Renal cortical epithelial cell (primary cell): Measurements from ENCODE around the gene KRTAP5-3. TPM values are rescaled to one million over a fixed set of nuclear protein-coding genes. Genes with fewer than 3 reads are reported as not detected.
A peak's percentile ranks its signal among the peaks of the same experiment; 100 is the strongest.

Experiments
- DNase-seq: peaks from one replicate; pipeline ENCODE4 v3.0.0-alpha.2; 2011; ENCODE audit warnings: low read depth
- total RNA-seq: library from RNA; depleted of rRNA; stranded (reverse); fragments of >200 nt; gene quantifications from 2 replicates; pipeline ENCODE4 v1.2.3, GENCODE V29; 2014

The KRTAP5-3 gene
- total RNA-seq, 1 donor from 2014 or later: not detected

DNA sequence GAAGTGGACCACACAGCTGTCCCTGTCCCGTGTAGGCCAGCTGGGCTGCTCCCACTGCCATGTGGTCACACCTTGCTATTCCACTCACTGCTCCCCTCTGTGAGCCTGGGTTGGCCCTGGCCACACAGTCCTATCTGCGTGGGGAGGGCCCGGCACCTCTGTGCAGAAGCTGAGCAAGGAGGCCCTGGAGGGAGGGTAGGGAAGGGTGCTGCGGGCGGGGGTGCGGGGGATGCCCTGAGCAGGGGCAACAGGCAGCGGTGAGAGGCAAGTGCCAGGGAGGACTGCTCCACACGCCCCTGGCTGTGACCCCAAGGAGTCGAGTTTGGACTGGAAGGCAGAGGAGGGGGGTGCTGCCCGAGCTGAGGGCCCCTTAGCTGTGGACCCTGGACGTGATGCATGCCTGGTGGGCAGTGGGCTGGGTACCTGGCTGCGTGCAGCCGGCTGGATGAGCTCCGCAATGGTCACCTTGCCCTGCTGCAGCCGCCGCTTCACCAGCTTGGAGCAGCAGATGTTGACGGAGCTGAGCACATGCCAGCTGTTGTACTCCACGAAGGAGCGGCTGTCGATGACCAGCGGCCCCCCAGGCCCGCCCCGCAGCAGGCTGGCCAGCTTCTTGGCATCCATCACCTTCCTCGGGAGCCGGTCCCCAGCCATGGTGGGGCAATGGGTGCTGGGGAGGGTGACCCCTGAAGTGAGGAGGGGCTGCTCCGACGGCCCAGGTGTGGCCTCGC lies 42.9 kb downstream of the KRTAP5-3 start:
- DNase-seq: no peak

DNA sequence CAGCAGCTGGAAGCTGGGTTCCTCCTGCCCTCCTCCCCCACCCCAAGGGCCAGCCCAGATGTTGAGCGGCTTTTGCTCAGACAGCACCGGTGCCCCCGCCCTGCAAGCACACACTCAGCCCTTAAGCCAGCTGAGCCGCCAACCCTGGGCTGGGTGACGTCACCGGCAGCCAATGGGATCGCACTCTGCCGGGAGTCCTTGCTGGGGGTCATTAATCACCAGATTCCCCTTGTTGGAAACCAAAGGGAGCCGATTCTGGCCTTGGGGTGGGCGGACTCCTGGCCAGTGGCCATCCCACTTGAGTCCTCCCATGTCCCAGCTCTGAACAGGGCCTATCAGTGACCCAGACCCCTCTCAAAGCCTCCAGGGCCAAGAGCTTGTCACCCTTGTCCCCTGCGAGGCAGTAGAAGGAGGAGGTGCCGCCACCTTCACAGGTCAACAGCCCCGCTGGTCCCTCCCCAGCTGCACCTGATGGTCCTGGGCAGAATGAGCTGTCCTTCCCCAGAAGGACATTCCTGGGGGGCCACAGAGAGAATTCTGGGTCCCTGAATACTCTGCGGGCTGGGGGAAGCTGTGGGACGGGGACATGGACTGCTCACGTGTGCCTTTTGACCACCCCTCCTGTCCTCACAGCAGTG lies 43.6 kb downstream of the KRTAP5-3 start:
- DNase-seq: peak; percentile 75

DNA sequence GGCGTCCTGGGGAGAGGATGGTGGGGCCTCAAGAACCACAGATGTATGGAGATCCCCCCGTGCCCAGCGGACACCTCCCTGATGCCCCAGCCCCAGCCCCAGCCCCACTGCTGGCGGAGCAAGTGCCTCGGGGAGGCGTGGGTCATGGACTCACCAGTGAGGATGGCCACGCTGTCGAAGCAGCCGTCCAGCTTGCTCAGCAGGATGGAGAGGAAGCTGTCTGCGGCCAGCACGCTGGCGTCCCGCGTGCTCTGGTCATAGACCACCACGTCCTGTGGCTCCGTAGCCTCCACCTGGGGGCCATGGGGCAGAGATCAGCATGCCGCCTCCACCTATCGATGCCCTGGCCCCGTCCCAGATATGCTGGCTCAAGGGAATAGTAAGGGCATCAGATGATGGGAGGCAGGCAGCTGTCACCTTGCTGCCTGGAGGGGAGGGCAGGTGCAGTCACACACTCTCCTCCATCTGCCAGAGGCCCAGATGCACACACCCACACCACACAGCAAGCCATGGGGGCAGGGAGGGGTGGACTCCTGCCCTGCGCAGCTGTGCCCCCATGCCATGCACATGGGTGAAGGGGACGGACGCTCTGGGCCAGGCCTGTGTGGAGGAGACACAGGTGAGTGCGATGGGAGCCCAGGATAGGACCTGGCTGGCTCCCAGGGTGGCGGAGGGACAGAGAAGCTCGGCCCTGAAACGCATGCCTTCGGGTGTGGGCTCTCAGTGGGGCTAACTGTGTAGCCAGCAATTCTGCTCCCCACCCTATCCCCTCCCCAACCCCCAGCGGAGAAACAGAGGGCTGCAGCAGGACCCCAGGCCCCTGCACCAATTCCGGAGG lies 44.3 kb downstream of the KRTAP5-3 start:
- DNase-seq: no peak

DNA sequence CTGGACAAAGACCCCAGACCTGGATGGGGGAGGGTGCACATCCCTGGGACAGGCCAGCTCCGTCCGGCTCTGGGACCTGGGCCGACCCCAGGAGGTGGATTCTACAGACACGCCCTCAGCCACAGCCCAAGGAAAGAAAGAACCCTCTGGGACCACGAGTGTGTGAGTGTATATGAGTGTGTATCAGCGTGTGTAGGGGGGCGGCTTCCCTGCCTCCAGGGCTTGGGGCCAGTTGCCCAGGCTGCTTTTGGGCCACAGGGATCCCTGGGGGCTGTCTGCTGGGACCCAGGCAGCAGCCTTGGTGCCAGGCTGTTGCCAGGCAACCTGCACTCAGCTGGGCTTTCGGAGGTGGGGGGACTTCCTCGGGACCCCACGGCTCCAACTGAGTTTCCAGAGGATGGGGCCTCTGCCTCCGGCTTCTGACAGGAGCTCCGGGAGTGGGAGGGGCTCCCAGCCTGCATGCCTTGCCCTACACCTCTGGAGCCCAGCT lies 45.1 kb downstream of the KRTAP5-3 start:
- no peak for DNase-seq

DNA sequence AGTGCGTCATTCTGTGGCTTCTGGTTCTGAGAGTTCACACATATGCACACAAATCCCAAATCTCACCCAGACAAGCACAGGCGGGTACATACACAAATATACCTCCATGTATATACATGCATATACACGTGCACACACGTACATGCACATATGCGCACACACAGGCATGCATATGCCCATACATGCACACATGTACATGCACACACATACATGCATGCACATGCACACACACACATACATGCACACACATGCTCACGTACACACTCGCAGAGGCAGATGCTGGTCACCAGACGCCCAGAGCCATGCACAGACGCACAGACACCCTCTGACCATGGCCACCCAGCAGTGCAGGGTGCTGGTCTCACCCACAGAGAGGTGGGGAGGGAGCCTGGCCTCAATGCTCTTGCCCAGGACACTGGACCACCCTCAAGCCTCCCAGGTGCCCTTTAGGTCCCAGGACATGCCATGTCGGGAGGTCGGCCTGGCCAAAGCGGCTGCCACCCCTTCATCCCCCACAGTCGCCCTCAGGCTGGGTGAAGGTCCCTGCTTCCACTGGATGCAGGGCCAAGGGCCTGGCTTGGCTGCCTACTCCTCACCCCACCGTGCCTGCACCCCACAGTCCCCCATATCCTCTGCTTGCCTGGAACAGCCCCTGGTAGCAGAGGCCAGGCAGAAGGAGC lies 45.7 kb downstream of the KRTAP5-3 start:
- no peak for DNase-seq

DNA sequence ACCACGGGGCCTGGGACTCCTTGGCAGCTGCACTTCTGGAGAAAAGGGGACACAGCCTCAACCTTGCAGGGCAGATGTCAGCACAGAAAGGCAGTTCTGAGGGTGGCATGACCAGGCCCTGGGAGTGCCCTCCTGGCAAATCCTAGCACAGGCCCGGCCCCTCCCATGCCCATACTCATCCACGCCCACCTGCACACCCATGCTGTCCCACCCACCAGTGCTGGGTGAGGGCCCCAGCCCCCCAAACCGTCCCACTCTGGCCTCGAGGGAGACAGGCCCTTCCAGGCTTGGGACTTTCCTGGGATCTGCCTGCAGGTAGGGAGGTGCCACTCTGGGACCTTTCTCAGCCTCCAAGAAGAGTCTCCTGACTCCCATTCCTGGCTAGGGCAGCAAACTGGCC lies 46.3 kb downstream of the KRTAP5-3 start:
- DNase-seq: no peak

DNA sequence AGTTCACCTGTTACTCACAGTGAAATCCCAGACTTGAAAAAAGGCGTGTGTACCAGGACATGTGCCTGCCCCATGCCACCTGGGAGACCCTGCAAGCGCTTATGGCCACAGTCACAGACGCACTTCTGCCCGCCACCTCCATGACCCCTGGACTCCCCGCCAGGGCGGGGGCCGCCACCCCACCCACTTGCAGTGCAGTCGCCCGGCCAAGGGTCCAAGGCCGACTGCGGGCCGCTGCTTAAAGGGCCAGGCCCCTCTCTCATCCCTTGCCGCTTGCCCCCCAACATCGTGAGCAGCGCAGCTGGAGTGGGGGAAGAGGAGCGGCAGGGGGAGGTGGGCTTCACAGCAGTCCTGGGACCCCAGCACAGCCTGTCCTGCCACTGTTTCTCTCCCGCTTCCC lies 47.0 kb downstream of the KRTAP5-3 start:
- DNase-seq: no peak

DNA sequence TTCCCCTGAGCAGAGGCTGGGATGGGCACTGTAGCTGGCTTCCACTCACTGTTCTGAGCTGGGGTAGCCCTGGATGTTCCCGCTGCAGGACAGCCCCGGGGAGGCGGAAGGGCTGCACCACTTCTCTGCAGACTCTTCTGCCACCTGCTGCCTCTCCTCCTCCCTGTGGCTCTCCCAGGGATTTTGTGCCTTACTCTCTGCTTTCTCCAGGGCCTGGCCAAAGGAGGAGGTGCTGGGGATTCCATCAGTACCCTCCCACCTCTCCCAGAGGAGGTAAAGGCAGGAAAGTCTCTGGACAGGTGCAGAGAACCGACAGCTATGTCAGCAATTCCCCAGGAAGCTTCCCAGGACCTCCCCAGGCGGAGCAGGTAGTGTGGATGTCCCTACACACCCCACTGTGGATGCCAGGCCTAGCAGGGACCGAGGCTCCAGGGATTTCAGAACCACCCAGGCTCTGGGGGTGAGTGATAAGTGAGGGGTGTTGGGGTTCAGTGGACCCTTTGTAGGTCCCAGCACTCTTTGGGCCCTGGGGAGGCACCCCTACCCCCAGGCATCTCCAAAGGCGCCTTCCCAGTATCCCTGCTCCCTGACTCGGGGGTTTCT lies 47.5 kb downstream of the KRTAP5-3 start:
- DNase-seq: no peak

DNA sequence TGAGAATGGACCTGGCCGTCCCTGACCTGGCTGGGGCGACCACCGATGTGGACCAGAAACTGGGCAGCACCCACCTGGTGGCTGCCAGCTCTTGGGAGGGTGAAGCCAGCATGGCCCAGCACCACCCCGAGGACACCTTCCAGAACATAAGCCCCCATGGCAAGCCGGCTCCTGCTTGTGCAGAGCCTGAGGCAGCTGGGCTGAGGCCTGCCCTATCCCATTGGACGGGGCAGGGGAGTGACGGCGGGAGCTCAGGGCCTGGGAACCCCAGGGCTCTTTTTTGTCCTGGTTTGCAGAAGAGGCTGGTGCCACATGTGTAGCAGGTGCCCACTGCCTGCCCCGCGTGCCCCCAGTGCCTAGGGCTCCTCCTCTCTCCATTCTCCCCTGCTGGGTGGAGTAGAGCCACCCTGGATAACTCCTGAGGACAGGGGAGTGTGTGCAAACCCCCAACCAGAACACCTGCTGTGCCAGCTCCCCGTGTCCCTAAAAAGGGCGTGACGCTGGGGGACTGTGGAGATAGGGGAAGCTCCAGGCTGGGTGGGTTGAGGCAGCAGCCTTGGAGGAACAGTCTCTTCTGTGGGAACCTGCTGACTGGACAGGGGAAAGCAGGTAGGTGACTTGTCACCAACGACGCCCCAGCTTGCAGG lies 48.1 kb downstream of the KRTAP5-3 start:
- DNase-seq: no peak

DNA sequence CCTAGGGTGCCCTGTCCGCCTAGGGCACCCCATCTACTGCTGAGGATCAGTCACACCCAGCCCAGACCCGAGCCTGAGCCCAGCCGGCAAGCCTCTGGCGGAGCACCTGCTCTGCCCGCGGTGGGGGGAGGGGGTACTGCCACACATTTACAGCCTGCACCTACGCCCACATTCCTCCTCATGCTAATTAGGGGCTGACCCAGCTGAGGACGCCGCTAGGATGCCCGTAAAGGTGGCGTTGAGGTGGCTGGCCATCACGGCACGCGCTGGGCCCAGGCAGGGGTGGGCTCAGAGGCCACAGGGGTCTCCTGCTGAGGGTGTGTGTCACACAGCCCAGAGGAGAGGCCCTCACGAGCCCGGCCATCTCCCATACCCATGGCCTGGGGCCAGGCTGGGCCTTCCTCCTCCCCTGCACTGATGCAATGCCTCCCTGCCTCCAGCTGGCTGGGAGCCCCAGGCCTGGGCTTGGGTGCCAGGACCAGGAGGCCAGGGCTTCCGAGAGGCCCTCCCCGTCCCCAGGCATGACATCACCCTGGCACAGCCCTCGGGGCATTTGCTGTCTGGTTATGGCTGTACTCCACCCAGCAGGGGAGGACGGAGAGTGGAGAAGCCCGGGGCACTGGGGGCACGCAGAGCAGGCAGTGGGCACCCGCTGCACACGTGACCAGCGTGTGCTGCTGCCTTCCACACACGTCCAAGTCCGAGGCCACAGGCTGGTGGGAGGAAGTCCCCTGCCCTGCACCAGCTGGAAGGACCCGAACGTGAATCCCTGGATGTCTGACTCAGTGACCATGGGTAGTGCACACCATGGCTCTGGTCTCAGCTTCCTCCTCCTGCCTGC lies 48.9 kb downstream of the KRTAP5-3 start:
- peak; percentile 86 for DNase-seq

DNA sequence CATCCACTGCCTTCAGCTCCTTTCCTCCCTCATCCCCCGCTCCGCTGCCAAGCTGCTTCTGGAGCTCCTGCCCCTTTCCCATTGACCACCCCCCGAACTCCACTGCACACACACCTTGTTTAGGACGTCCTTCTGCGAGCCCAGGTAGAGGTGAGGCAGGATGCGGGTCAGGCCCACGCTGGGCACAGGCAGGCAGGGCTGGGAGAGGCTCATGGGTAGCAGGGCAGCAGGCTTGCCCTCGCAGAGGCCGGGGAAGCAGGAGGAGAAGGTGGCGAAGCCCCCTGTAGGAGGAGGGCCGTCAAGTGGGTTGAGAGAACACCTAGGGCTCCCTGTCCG lies 49.5 kb downstream of the KRTAP5-3 start:
- no peak for DNase-seq

DNA sequence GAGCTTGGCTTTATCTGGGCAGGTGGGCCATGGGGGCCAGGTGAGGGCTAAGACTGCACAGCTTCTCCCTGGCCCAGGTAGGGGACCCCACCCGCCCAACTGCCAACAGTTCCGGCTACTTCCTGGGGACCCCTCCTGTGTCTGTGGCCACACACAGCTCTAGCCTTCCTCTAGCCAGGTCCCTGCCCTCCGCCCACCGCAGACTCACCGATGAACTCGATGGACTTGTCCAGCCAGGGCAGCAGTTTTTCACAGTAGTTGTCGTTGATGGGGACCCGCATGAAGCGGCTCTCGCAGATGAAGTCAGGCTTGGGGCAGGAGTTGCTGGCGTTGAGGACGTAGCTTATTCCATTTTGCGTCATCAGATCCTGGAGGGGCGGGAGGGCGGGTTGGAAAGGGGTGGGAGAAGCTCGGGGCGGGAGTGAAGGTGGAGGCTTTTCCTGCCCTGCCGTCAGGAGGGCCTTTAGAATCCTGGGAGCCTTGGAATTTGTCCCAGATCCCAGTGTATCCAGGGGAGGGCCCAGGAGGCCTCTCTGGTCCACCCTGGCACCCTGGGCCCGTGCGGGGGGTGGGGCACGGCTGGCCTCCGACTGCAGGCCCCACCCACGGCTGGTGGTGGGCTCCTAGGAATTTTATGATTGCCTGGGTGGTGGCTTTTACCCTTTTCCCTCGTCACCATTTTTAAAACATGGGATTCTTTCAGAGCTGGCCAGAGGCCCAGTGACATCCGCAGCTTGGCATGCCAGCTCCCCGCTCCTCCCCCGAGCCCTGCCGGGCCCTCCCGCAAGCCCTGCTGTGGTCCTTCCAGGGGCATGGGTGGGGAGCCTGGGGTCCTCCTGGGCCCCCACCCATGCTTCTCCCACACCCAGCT lies 50.1 kb downstream of the KRTAP5-3 start:
- DNase-seq: peak; percentile 65

Other genes with a start within 250 kb of the KRTAP5-3 start
- gene BRSK2, start 218.5 kb downstream of the KRTAP5-3 start, total RNA-seq: 0.17 and 0.30 TPM in 2 replicates
- gene MOB2, start 121.7 kb downstream of the KRTAP5-3 start, total RNA-seq: 20.8 and 36.5 TPM in 2 replicates
- 1.9 and 9.0 TPM in 2 replicates for gene DUSP8, start 36.2 kb downstream of the KRTAP5-3 start, total RNA-seq
- not detected in 2 replicates for gene KRTAP5-1, start 23.2 kb downstream of the KRTAP5-3 start, total RNA-seq
- gene KRTAP5-2, start 10.2 kb downstream of the KRTAP5-3 start, total RNA-seq: not detected in 2 replicates
- gene KRTAP5-4, start 13.7 kb upstream of the KRTAP5-3 start, total RNA-seq: not detected in 2 replicates
- gene KRTAP5-5, start 21.3 kb upstream of the KRTAP5-3 start, total RNA-seq: not detected in 2 replicates
- gene KRTAP5-6, start 88.7 kb upstream of the KRTAP5-3 start, total RNA-seq: not detected in 2 replicates
- gene IFITM10, start 142.1 kb upstream of the KRTAP5-3 start, total RNA-seq: 0.80 TPM in 1 of 2 replicates, not detected in the other
- gene CTSD, start 155.5 kb upstream of the KRTAP5-3 start, total RNA-seq: 226 and 1,216 TPM in 2 replicates
- gene SYT8, start 226.5 kb upstream of the KRTAP5-3 start, total RNA-seq: 0.05 TPM in 1 of 2 replicates, not detected in the other
- gene TNNI2, start 230.5 kb upstream of the KRTAP5-3 start, total RNA-seq: not detected in 2 replicates
- gene LSP1, start 244.6 kb upstream of the KRTAP5-3 start, total RNA-seq: not detected in 2 replicates